ENCODE measurements around the gene IGBP1. TPM values are rescaled to one million over a fixed set of nuclear protein-coding genes. Genes with fewer than 3 reads are reported as not detected.

The IGBP1 gene
- total and polyA plus RNA-seq, 9 of the 15 experiments (the other 6 are each of a cell fraction or from before 2014, with no cell fraction given): 36.6 to 91.5 (median 52.8) TPM

GRCh38 chrX:70084592-70085240 lies 48.5 kb upstream of the IGBP1 start:
- Histone ChIP-seq H3K9me3 (replicated peaks; ENCODE audit: control insufficient read depth, insufficient read depth, low read depth, low read length) (no peaks in the 10 kb centered on the region), H4K20me1 (replicated peaks; ENCODE audit: control insufficient read depth, insufficient read depth, low read length) (peaks cover 3% of the 10 kb centered on the region; the same call in 1 of the 2 replicates), H3K9ac (ENCODE audit: insufficient read depth in 1 of 2, low read depth in 2 of 2, low read length in 2 of 2) (no peak overlapping the region), H3K36me3 (ENCODE audit: control insufficient read depth, insufficient read depth, low read length) (no peaks in the 10 kb centered on the region), H3K4me2 (ENCODE audit: insufficient read depth, low read length) (no peak overlapping the region), H3K4me3 (no peak overlapping the region), H3K9me1 (ENCODE audit: control insufficient read depth, insufficient read depth, low read length) (no peaks in the 10 kb centered on the region), H3K79me2 (ENCODE audit: control insufficient read depth, insufficient read depth, low read length) (no peaks in the 10 kb centered on the region), H3K27me3 (ENCODE audit: control insufficient read depth in 2 of 2, insufficient read depth in 2 of 2, low read length in 2 of 2) (peaks cover 0 to 8% of the 10 kb centered on the region in 2 experiments; a peak in 1 of 5 replicates), H3K4me1 (replicated peaks in 1 of 2; ENCODE audit: control insufficient read depth in 2 of 2, insufficient read depth in 2 of 2, low read length in 2 of 2) (no peaks in the 10 kb centered on the region), H3K27ac (ENCODE audit: extremely low read depth, low read depth, low read length) (no peak overlapping the region), H2AFZ (ENCODE audit: low read depth, low read length) (no peak overlapping the region)
- CTCF ChIA-PET (ENCODE audit: low intra/inter-chr PET ratio): no interaction called here
- ATAC-seq (no peak), DNase-seq (ENCODE audit: extremely low read depth in 1 of 4, low spot score in 3 of 4) (no peak), FAIRE-seq (no peak)
- intact Hi-C loops (cut with micrococcal nuclease) (no loop called here), in situ Hi-C loops (cut with MboI) (no loop called here)
- POLR2A ChIA-PET: no interaction called here
- no peak for TF ChIP-seq EGR1 (conservative IDR thresholded peaks at IDR 0.05)
- TF ChIP-seq TSHZ1 (CRISPR knock-in tag; IDR thresholded peaks at IDR 0.05): no peak
- no peak for TF ChIP-seq MYBL2 (IDR thresholded peaks at IDR 0.05; ENCODE audit: low read depth)
- no peak for TF ChIP-seq MYBL2 (CRISPR knock-in tag; IDR thresholded peaks at IDR 0.05; ENCODE audit: borderline replicate concordance)
- no peak for TF ChIP-seq HMG20A (CRISPR knock-in tag; conservative IDR thresholded peaks at IDR 0.05)
- 0% methylated on average over 5 of the region's 5 CpGs for WGBS (ENCODE audit: insufficient coverage, low coverage, missing lambda C conversion rate)
- BruUV-seq (replicated peaks): no TSS peak

Measured in K562 (cell line).